ENCODE measurements around the gene UQCC2.

DNA sequence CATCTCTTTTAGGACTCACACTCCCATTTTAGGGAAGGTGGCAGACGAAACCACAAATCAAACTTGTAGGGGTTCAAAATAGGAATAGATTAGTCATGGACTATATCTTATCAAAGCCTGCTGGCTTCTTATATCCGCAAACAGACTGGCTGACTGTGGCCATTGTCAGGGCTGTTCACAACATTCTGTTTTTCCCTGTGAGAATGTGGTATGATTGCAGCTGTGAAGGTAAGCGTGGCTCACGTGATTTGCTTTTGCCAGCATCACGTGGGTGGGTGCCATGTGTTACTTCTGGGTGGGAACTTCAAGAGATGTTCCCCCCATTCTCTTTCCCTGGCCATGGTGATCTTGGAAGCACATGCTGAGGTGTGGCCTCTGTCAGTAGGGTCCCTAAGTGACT is 29.3 kb upstream of the UQCC2 start:
- TF ChIP-seq POLR2AphosphoS5 (IDR thresholded peaks at IDR 0.05; ENCODE audit: low read depth) (no peak), SPI1 (IDR thresholded peaks at IDR 0.05; ENCODE audit: borderline replicate concordance, low read depth) (no peak)
- TF ChIP-seq, protein P1, sequence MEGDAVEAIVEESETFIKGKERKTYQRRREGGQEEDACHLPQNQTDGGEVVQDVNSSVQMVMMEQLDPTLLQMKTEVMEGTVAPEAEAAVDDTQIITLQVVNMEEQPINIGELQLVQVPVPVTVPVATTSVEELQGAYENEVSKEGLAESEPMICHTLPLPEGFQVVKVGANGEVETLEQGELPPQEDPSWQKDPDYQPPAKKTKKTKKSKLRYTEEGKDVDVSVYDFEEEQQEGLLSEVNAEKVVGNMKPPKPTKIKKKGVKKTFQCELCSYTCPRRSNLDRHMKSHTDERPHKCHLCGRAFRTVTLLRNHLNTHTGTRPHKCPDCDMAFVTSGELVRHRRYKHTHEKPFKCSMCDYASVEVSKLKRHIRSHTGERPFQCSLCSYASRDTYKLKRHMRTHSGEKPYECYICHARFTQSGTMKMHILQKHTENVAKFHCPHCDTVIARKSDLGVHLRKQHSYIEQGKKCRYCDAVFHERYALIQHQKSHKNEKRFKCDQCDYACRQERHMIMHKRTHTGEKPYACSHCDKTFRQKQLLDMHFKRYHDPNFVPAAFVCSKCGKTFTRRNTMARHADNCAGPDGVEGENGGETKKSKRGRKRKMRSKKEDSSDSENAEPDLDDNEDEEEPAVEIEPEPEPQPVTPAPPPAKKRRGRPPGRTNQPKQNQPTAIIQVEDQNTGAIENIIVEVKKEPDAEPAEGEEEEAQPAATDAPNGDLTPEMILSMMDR (IDR thresholded peaks at IDR 0.05; ENCODE audit: insufficient read depth, low read length) = no peak

All from HL-60 (cell line).